HG02970 (cell line): ENCODE results near the gene ADCYAP1.

Experiments
- ATAC-seq: cut with Tn5 transposase; IDR thresholded peaks from one replicate; pipeline ENCODE4 v1.9.1; 2021; ENCODE audit warnings: mild to moderate bottlenecking, moderate library complexity, moderate number of reproducible peaks; ENCODE audit not compliant: unreplicated experiment, low FRiP score

Gene ADCYAP1

DNA sequence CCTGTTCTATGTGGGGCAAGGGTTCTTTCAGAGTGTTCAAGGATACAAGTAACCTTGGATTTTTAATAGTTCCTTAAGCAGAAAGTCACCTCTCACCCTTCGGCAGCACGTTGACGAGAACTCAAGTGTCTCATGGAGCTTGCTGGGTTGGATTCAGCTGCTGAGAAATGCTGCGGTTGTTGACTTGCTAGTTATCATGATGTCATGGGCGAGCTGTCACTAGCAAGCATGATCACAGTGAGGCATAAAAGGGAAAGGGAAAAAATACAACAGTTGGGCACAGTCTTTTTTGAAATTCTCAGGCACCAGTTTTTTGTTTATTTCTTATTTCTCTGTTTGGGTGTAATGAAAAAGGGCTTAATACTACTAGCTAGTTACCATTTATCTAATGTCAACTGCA, 53.2 kb downstream of the ADCYAP1 start:
- ATAC-seq = no peak

DNA sequence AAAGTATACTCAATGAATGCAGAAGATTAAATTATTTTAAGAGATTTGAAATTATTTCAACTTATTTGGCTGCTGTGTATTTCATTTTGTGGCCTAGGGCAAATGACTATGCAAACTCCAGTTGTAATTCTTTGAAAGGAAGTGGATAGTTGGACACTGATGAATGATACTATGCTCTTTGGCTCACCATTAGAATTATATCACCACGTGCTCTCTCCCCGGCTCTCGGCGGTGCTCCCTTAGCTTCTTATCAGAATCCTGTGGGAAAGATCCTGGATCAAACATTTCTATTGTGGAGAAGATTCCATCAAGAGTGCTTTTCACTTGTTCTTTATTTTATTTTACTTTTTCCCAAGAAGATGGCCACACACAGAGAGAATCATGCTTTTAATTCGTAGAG, 55.2 kb downstream of the ADCYAP1 start:
- no peak for ATAC-seq
